ENCODE results near the gene BCL11B. TPM values are rescaled to one million over a fixed set of nuclear protein-coding genes. Genes with fewer than 3 reads are reported as not detected.

Gene BCL11B
- total RNA-seq, 4 donors from 2014 or later = 7.7 to 10.2 (median 10.0) TPM

GRCh38 chr14:99252940-99253868 is 18.8 kb downstream of the BCL11B start:
- TF ChIP-seq CTCF (IDR thresholded peaks at IDR 0.05) (no peak), POLR2A (IDR thresholded peaks at IDR 0.05) (no peak)
- Histone ChIP-seq H3K27me3 (no peaks in the 10 kb centered on the region), H3K4me3 (no peak overlapping the region), H3K36me3 (peaks cover 0 to 7% (median 0%) of the 10 kb centered on the region in 3 donors), H3K27ac (peak overlapping the region in 2 of 4 donors; percentile 30 to 62), H3K4me1 (no peaks in the 10 kb centered on the region), H3K9me3 (no peaks in the 10 kb centered on the region)
- peak in 1 of 3 donors; percentile 70 for DNase-seq

- H3K27me3 ChIP-seq = no peaks in the 10 kb centered on the region
- no peak overlapping the region for H3K4me3 ChIP-seq
- TF ChIP-seq CTCF (IDR thresholded peaks at IDR 0.05) (no peak), POLR2A (IDR thresholded peaks at IDR 0.05) (no peak)
- H3K4me1 ChIP-seq = no peaks in the 10 kb centered on the region
- no peak for DNase-seq
- H3K27ac ChIP-seq = peak overlapping the region in 2 of 4 donors; percentile 30 to 62
- no peaks in the 10 kb centered on the region for H3K9me3 ChIP-seq
- H3K36me3 ChIP-seq = peaks cover 0 to 7% (median 0%) of the 10 kb centered on the region in 3 donors
Measured at GRCh38 chr14:99252443-99252939, 19.5 kb downstream of the BCL11B start.

GRCh38 chr14:99251721-99252120 is 20.3 kb downstream of the BCL11B start:
- DNase-seq = no peak
- Histone ChIP-seq H3K4me3 (no peak overlapping the region), H3K27ac (no peak overlapping the region), H3K36me3 (peaks cover 0 to 7% (median 0%) of the 10 kb centered on the region in 3 donors), H3K9me3 (no peaks in the 10 kb centered on the region), H3K4me1 (peaks cover 0 to 3% (median 0%) of the 10 kb centered on the region in 4 donors), H3K27me3 (no peaks in the 10 kb centered on the region)
- TF ChIP-seq CTCF (IDR thresholded peaks at IDR 0.05) (no peak), POLR2A (IDR thresholded peaks at IDR 0.05) (no peak)

- Histone ChIP-seq H3K27me3 (no peaks in the 10 kb centered on the region), H3K27ac (peak overlapping the region in 3 of 4 donors; percentile 5 to 62 (median 36)), H3K36me3 (peaks cover 0 to 7% (median 0%) of the 10 kb centered on the region in 3 donors), H3K4me3 (no peak overlapping the region), H3K4me1 (peaks cover 0 to 13% (median 0%) of the 10 kb centered on the region in 4 donors), H3K9me3 (no peaks in the 10 kb centered on the region)
- DNase-seq = no peak
- no peak for TF ChIP-seq POLR2A (IDR thresholded peaks at IDR 0.05)
- TF ChIP-seq CTCF (IDR thresholded peaks at IDR 0.05) = no peak
Measured at GRCh38 chr14:99250636-99251208, 21.3 kb downstream of the BCL11B start.

- H3K27ac ChIP-seq = peak overlapping the region; percentile 31 to 72 (median 47)
- peaks cover 0 to 3% (median 0%) of the 10 kb centered on the region in 3 donors for H3K36me3 ChIP-seq
- H3K9me3 ChIP-seq = no peaks in the 10 kb centered on the region
- no peak for TF ChIP-seq CTCF (IDR thresholded peaks at IDR 0.05)
- TF ChIP-seq POLR2A (IDR thresholded peaks at IDR 0.05) = no peak
- H3K4me3 ChIP-seq = no peak overlapping the region
- DNase-seq = no peak
- H3K4me1 ChIP-seq = peaks cover 0 to 15% (median 0%) of the 10 kb centered on the region in 4 donors
- no peaks in the 10 kb centered on the region for H3K27me3 ChIP-seq
Measured at GRCh38 chr14:99249389-99249788, 22.6 kb downstream of the BCL11B start.

Data from Peyer's patch (tissue), 4 donors.